D721Med (cell line): ENCODE measurements around the gene APIP.

ENCODE experiments used
- DNase-seq: peaks from one replicate; pipeline ENCODE4 v3.0.0; 2011; ENCODE audit warnings: low spot score; ENCODE audit not compliant: insufficient read length
- FAIRE-seq: peaks from 2 replicates; lab custom pipeline; 2011; peaks lifted over from hg19 to GRCh38; lab: Jason Lieb, UNC
- TF ChIP-seq, protein P1 (sequence below): IDR thresholded peaks from 2 replicates; pipeline ENCODE4 v1.5.1; 2012; ENCODE audit warnings: mild to moderate bottlenecking, control low read depth; ENCODE audit not compliant: insufficient read depth; ENCODE audit errors: missing control alignments

The APIP gene

DNA sequence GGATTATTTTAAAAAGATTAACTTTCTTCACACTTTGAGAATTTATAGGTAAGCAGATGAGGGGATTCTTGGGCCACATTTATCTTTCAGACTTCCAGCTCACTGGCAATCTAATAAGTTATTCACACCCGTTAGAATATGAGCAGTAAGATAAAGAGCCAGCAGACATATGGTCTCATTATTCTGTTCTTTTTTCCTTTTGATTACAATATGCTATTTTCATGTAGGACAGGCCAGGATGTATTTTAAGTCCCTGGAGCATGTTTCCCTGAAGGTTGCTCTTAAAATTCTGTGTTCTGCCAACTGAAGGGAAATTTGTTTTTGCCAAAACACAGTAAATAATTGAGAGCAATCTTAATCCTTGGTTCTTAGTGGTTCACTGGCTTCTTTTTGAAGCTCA lies 22.4 kb upstream of the APIP start:
- DNase-seq: no peak
- no peak for FAIRE-seq
- TF ChIP-seq, protein P1, sequence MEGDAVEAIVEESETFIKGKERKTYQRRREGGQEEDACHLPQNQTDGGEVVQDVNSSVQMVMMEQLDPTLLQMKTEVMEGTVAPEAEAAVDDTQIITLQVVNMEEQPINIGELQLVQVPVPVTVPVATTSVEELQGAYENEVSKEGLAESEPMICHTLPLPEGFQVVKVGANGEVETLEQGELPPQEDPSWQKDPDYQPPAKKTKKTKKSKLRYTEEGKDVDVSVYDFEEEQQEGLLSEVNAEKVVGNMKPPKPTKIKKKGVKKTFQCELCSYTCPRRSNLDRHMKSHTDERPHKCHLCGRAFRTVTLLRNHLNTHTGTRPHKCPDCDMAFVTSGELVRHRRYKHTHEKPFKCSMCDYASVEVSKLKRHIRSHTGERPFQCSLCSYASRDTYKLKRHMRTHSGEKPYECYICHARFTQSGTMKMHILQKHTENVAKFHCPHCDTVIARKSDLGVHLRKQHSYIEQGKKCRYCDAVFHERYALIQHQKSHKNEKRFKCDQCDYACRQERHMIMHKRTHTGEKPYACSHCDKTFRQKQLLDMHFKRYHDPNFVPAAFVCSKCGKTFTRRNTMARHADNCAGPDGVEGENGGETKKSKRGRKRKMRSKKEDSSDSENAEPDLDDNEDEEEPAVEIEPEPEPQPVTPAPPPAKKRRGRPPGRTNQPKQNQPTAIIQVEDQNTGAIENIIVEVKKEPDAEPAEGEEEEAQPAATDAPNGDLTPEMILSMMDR: no peak

DNA sequence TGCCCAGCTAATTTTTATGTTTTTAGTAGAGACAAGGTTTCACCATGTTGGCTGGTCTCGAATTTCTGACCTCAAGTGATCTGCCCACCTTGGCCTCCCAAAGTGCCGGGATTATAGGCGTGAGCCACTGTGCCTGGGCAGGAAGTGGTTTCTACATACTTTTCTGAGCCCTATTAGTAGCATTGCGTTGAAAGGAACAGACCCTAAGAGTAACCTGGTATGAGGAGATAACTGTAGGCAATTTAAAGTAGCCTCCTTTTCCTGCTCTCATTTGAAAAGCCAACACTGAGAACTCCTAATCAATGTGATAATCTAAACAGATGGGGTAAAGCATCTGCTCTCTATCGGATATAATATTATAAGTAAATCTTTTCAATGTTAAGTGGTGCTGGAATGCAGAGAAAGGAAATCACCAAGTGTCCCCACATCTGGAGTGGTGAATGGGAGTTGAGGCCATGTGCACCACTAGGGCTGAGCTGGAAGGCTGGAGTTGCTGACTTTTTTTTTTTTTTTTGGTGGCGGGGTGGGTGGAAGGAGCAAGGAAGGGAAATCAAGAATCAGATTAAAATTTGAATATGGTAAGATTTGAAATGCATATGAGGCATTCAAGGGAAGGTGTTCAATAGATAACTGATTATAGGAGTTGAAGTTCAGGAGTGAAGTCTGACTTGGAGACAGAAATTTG lies 20.9 kb upstream of the APIP start:
- TF ChIP-seq, protein P1: no peak
- DNase-seq (no peak), FAIRE-seq (no peak)

DNA sequence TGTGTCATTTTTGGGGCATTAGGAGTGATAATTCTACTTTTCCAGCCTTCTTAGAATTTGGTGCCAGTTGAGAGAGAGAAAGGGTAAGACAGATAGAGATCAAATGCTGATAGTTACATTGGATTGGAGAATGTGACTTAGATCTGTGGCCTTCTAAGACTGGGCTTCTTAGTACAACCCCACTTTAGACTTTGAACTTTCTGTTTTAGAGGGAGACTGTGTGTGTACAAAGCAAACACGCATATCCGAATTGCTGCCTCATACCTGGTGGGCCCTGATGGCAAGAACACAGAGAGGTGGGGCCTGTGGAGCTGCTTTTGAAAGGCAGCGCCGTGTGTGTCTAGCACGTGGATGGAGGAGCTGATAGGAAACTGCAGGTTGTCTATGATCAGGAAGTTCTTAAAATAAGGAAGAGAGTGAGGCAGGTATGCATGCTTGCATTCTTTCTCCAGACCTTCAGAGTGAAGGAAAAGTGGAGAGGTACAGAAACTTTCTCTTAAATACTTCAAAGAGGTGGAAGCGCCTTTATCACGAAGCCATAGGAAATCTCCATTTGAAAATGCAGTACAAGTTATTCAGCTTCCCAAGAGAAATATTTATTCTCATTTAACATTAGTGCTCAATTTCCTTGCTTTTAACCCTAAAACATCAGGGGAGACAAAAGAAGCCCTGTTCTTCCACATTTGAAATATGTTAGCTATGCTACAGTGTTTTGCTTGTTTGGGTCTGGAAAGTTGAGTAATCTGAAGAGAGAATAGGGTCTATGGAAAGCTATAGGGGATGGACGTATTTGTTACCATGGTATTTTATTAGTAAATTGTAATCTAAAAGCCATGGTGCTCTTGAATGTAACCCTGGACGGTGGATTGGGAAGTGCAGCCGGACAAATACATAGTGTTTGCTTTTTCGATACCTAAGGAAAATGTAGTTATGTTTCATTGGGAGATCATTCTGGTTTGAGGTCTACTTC lies 13.9 kb upstream of the APIP start:
- DNase-seq (no peak), FAIRE-seq (no peak)
- TF ChIP-seq, protein P1: no peak

- DNase-seq (no peak), FAIRE-seq (no peak)
- TF ChIP-seq, protein P1: no peak
Observed at GRCh38 chr11:34928960-34929680, 12.9 kb upstream of the APIP start.

GRCh38 chr11:34928268-34928959 lies 12.2 kb upstream of the APIP start:
- TF ChIP-seq, protein P1: no peak
- FAIRE-seq (no peak), DNase-seq (no peak)

DNA sequence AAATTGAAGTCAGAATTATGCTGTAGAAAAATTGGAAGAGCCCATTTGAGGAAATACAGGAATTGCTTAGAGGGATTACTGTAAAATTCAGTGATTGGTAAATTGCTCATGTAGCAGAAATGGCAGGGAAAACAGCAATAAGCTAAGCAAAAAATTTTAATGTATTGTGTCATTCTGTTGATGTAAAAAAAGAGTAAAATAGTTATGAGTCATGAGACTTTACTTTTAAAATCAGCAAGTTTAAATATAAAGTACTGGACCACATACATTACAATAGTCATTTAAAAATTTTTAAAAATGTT lies 10.6 kb upstream of the APIP start:
- FAIRE-seq (no peak), DNase-seq (no peak)
- TF ChIP-seq, protein P1: no peak
